Measurements from ENCODE around the gene PPM1E.
"Not testable (repeated sequence)": the region's sequence is repeated elsewhere in the genome, so short reads cannot be mapped to it uniquely, and the experiment has no call there.

The PPM1E gene

GRCh38 chr17:58779446-58779845 lies 23.8 kb downstream of the PPM1E start:
- DNase-seq (ENCODE audit: low read depth in 3 of 3), result no peak

DNA sequence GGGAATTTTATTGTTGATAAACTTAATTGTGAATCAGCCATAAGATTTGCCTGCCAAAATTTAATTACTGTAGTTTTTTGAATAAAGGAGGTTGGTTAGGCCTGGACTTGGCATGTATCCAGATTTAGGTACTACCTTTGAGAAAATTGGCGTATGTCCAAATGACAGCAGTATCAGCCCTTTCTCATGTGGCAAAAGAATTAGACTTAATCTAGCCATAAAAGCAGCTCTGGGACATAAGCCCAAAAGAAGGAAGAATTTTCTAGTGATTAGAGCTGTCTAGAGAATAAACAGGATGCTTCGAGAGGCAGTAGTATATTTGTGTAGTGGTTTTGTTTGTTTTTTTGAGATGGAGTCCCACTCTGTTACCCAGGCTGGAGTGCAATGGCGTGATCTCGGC lies 27.7 kb downstream of the PPM1E start:
- no peak for DNase-seq (ENCODE audit: low read depth in 3 of 3)

DNA sequence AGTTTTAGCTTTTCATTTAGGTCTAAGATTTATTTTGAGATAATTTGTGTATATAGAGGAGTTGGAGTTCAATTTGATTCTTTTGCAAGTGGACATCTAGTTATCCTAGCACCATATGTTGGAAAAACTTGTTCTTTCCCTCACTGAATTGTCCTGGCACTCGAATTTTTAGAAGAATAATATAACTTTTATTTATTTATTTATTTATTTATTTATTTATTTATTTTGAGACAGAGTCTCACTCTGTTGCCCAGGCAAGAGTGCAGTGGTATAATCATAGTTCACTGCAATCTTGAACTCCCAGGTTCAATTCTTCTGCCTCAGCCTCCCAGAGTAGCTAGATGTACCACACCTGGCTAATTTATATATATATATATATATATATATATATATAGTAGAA lies 29.4 kb downstream of the PPM1E start:
- no peak for DNase-seq (ENCODE audit: low read depth in 3 of 3)

- no peak for DNase-seq (ENCODE audit: low read depth in 3 of 3)
Observed at GRCh38 chr17:58786586-58787295, 31.1 kb downstream of the PPM1E start.

- DNase-seq (ENCODE audit: low read depth in 3 of 3), result no peak
Observed at GRCh38 chr17:58788199-58788598, 32.5 kb downstream of the PPM1E start.

DNA sequence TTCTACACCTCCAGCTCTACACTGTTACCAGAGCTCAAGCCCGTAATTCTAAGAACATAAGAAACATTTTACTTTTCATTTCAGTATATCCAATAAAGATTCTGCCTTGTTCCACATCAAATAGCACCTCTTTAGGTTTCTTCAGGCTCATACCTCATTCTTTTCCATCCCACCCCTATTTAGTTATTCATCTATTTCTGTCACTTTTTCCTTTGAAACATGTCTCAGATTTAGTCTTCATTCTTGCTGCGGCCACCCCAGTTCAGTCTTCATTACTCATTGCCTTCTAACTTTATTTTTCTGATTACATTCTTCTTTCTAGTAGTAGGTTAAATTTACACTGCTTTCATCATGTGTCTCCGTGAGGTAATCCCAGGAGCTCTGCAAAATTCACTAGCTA lies 33.5 kb downstream of the PPM1E start:
- DNase-seq (ENCODE audit: low read depth in 3 of 3), result no peak

DNA sequence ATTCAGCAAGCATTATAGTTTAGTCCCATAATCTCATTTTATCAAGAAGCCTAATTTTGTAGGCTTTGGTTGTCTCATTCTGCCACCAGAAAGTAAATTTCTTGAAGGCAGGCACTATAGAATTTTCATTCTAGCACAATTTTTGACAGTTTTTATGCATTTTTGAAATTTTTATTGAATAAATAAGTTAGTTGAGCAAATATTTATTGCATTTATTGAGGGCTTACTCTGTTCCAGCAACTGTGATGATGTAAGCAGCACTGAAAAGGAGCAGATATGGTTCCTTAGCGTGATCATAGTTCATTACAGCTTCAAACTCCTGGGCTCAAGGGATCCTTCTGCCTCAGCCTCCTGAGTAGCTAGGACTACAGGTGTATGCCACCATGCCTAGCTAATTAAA lies 34.2 kb downstream of the PPM1E start:
- no peak for DNase-seq (ENCODE audit: low read depth in 3 of 3)

DNA sequence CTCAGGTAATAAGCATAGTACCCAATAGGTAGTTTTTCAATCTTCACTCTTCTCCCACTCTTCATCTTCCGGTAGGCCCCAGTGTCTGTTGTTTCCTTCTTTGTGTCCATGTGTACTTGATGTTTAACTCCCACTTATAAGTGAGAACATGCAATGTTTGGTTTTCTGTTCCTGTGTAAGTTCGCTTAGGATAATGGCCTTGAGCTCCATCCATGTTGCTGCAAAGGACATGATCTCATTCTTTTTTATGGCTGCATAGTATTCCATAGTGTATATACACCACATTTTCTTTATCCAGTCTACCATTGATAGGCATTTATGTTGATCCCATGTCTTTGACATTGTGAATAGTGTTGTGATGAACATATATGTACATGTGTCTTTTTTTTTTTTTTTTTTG lies 38.9 kb downstream of the PPM1E start:
- not testable (repeated sequence) for DNase-seq (ENCODE audit: low read depth in 3 of 3)

DNA sequence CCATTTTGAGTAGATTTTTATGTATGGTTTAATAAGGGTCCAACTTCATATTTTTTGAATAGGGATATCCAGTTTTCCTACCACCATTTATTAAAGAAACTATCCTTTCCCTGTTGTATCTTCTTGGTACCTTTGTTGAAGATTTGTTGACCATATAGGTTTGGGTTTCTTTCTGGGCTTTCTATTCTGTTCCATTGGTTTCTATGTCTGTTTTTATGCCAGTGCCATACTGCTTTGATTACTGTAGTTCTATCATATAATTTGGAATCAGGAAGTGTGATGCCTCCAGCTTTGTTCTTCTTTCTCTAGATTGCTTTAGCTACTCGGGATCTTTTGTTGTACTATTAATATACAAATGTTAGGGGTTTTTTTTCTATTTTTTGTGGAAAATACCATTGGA lies 46.5 kb downstream of the PPM1E start:
- no peak for DNase-seq (ENCODE audit: low read depth in 3 of 3)

- DNase-seq (ENCODE audit: low read depth in 3 of 3), result no peak
Observed at GRCh38 chr17:58806046-58806445, 50.4 kb downstream of the PPM1E start.

DNA sequence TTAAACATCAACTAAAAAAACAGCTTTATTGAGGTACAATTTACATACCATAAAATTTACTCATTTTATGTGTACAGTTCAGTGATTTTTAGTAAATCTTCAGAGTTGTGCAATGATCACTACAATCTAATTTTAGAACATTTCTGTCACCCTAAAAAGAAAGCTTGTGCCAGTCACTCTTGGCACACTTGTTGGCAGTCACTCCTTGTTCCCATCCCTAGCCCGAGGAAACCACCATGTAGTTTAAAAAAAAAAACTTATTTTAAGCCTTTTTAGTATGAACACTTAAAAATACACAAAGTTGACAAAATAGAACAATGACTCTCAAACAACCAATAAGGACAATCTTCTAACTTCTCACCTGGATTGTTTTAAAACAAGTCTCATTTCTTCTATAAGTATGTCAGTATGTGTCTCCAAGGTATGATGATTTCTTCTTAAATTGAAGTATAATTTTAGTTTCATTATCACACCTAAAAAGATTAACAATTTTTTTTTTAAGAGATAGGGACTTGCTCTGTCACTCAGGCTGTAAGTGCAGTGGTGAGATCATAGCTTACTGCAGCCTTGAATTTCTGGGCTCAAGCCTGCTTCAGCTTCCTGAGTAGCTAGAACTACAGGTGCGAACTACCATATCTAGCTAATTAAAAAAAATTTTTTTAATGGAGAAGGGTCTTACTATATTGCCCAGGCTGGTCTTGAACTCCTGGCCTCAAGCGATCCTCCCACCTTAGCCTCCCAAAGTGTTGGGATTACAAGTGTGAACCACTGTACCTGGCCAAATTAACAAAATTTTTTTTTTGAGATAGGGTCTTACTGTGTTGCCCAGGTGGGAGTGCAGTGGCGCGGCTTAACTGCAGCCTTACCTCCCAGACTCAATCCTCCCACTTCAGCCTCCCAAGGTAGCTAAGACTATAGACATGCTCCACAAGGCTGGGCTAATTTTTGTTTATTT lies 53.2 kb downstream of the PPM1E start:
- no peak for DNase-seq (ENCODE audit: low read depth in 3 of 3)

DNA sequence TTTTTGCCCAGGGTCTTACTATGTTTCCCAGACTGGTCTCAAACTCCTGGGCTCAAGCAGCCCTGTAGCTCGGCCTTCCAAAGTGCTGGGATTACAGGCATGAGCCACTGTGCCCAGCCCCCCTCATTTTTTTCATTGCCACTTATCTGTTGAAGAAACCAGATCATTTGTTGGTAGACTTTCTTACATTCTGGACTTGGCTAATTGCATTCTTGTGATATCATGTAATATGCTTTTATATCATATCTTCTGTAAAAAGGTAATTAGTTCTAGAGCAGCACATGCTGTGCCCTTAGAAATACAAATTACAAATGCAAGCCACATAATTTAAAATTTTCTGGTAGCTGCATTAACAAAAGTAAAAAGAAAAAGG lies 53.9 kb downstream of the PPM1E start:
- DNase-seq (ENCODE audit: low read depth in 3 of 3), result no peak

GRCh38 chr17:58811290-58811689 lies 55.6 kb downstream of the PPM1E start:
- no peak for DNase-seq (ENCODE audit: low read depth in 3 of 3)

DNA sequence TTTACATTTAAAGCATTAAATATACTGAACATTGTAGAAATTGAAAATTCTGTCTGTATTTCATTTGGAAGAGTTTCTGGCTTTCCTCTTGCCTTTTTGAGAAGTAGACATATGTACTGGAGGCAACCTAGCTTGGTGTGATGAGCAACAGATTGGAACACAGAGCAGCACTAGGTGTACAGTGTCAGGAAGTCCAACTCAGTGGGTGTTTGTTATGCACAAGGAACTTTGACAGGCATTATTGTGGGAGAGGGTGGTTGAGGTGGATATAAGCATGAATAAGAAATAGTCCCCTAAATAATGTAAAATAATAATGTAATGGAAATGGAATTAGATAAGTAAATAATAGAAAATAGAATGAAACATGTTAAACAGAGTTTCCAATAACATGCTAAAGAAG lies 58.1 kb downstream of the PPM1E start:
- no peak for DNase-seq (ENCODE audit: low read depth in 3 of 3)

DNA sequence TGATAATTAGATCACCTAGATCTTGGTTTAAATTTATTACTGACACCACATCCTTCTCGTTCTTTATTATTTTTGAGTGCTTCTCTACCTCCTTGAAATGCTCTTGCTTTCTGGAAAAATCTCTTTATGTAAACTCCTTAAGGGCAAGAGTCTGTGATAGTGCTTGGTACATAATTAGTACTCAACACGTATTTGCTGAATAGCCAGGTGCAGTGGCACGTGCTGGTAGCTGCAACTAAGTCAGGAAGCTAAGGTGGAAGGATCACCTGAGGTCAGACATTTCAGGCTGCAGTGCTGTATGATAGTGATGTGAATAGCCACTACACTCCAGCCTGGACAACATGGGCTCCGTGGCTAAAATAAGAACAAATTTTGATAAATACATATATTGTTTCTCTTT lies 63.0 kb downstream of the PPM1E start:
- DNase-seq (ENCODE audit: low read depth in 3 of 3), result no peak

DNA sequence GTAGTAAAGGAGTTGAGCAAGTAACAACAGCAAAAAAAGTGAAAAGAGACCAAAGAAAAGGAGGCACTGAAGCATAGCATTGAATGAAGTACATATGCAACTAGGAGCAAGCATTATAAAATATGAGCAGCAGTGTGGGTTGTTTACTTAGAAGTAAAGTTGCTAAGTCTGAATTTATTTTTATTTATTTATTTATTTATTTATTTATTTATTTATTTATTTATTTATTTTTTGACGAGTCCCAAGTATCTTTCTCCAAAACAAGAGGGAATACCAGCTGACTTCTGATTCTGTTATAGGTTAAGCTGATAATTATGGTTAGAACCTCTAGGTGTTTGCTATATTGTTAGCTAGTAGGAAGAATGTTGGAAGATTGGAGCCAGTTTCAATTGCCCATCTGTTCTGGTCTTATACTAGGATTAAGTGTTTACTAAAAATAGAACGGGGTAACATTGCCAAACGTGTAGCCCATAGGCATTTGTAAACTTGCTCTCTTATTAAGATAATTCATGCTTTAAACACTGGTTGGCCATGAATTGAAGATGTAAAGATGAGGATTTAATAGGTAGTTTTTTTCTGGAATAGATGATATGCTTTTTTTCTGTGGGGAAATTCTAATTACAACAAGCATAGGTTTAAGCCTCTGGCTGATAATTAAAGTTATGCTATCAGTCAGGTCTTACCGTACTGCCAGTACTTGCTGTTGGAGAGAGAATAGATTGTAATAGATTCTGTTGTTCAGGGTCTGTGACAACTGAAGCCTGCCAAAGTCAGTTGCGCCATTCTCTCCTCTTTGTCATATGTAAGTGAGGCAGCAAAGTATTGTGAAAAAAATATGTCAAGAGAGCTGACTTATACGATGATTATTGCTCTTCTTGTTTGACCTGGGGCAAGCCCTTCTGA lies 66.7 kb downstream of the PPM1E start:
- DNase-seq (ENCODE audit: low read depth in 3 of 3), result no peak

DNA sequence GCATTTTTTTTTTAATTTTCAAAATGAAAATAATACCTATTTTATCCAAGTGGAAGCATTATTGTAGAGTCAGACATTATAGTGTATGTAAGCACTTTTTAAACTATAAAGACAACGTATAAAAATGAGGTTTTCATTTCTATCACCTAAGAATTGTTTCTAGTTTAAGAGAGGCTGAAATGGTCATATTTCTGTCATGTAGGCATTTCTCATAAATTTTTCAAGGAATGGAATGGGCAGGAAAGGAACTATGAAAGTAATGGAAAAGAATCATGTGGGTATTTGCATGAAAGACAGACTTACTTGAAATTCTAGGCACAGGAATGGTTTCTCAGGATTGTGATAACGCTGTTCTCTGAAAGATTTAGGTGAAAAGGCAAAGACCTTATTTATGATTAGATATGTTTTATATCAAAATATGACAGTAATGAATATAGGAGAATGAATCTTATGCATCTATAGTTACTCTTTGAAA lies 67.4 kb downstream of the PPM1E start:
- DNase-seq (ENCODE audit: low read depth in 3 of 3), result no peak

DNA sequence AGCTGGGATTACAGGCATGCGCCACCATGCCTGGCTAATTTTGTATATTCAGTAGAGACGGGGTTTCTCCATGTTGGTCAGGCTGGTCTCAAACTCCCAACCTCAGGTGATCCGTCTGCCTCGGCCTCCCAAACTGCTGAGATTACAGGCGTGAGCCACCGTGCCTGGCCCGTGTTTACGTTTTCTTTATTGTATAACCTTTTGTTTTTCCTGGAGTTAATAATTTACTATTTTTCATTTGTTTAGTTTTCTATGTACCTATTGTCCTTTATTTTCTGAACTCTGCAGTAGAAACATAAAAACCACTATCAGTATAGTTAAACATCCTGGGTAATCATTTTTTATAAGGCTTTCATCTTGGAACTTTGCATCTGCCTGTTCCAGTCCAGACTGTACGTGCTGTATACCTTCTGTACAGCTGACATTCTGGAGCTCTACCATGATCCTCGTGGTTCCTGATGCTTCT lies 73.6 kb downstream of the PPM1E start:
- no peak for DNase-seq (ENCODE audit: low read depth in 3 of 3)

DNA sequence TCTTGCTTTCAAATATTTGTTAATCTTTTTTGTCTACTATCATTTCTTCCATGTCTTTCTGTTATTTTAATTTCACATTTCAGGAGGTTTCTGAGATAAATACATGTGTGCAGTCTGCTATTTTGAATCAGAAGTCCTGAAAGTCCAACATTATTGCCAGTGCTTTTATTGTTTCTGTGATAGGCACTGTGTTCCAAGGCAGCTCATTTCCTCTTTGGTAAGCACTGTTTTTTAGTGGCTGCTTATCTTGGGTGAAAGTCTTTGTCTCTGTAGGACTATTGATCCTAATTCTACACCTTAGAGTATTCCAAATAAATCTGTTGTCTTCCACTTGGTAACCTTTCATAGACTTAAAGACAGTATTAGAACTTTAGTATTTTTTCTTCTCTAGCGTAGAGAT lies 76.1 kb downstream of the PPM1E start:
- DNase-seq (ENCODE audit: low read depth in 3 of 3), result no peak

DNA sequence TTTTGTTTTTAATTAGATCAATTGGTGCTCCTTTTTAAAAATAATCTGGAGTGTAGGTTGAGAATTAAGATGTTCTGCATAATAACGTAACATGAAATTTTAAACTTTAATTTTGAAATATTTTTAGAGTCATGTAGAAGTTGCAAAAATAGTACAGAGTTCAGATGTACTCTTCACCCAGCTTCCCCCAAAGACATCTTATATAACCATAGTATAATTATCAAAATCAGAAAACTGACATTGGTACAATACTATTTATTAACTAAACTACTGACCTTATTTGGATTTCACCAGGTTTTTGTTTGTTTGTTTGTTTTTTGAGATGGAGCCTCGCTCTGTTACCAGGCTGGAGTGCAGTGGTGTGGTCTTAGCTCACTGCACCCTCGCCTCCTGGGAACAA lies 76.9 kb downstream of the PPM1E start:
- DNase-seq (ENCODE audit: low read depth in 3 of 3), result no peak

GRCh38 chr17:58837699-58838098 lies 82.0 kb downstream of the PPM1E start:
- no peak for DNase-seq (ENCODE audit: low read depth in 3 of 3)
